HG03135 (cell line): ENCODE data around the gene SPINK13.
"Not testable (repeated sequence)": the region's sequence is repeated elsewhere in the genome, so short reads cannot be mapped to it uniquely, and the experiment has no call there.

Source experiments
- ATAC-seq: cut with Tn5 transposase; IDR thresholded peaks from one replicate; pipeline ENCODE4 v1.9.1; 2021; ENCODE audit warnings: mild to moderate bottlenecking, moderate library complexity; ENCODE audit not compliant: unreplicated experiment

The SPINK13 gene

DNA sequence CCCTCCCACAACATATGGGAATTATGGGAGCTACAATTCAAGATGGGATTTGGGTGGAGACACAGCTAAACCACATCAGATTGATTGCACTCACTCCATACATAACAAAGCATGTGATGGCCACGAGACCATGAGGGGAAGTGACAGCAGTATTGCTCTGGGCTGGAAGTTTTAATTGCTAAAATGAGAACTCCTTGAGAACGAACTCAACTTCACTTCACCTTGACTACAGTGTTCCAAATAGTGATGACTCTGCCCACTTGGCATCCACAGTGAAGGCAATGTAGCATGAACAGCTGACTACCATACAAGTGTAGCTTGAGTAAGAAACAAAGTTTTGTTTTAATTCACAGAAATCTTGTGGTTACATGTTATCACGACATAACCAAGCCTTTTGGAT lies 42.9 kb downstream of the SPINK13 start:
- no peak for ATAC-seq

- no peak for ATAC-seq
These were observed 43.6 kb downstream of the SPINK13 start, which contains the start of gene SPINK7 for GRCh38 chr5:148312153-148312552. SPINK7 (plus strand) TSS chr5:148312423; CDS start chr5:148312484, 61 bp downstream.

DNA sequence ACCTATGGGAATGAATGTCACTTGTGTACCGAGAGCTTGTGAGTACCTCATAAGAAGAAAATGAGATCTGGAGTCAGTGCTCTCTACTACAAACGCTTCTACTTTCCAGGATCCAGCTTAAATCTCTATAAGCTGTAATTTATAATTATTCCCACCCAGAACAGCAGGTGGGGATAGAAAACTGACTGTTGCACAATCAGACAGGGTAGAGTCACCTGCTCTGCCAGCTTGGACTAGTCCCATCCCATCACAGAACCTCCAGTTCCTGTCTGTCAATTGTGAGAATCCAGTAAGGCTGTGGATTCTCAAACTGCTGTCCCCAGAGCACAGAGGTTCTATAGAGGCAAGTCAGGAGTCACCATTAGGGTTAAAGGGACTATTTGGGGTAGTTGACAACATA lies 45.6 kb downstream of the SPINK13 start:
- ATAC-seq: no peak

GRCh38 chr5:148314731-148315130 lies 46.1 kb downstream of the SPINK13 start:
- no peak for ATAC-seq

DNA sequence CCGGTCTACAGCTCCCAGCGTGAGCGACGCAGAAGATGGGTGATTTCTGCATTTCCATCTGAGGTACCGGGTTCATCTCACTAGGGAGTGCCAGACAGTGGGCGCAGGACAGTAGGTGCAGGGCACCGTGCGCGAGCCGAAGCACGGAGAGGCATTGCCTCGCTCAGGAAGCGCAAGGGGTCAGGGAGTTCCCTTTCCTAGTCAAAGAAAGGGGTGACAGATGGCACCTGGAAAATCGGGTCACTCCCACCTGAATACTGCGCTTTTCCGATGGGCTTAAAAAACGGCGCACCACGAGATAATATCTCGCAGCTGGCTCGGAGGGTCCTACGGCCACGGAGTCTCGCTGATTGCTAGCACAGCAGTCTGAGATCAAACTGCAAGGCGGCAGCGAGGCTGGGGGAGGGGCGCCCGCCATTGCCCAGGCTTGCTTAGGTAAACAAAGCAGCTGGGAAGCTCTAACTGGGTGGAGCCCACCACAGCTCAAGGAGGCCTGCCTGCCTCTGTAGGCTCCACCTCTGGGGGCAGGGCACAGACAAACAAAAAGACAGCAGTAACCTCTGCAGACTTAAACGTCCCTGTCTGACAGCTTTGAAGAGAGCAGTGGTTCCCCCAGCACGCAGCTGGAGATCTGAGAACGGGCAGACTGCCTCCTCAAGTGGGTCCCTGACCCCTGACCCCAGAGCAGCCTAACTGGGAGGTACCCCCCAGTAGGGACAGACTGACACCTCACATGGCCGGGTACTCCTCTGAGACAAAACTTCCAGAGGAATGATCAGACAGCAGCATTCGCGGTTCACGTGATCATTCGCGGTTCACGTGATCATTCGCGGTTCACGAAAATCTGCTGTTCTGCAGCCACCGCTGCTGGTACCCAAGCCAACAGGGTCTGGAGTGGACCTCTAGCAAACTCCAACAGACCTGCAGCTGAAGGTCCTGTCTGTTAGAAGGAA lies 51.7 kb downstream of the SPINK13 start:
- ATAC-seq: not testable (repeated sequence)

- no peak for ATAC-seq
These were observed 64.8 kb downstream of the SPINK13 start for GRCh38 chr5:148333262-148333849.

DNA sequence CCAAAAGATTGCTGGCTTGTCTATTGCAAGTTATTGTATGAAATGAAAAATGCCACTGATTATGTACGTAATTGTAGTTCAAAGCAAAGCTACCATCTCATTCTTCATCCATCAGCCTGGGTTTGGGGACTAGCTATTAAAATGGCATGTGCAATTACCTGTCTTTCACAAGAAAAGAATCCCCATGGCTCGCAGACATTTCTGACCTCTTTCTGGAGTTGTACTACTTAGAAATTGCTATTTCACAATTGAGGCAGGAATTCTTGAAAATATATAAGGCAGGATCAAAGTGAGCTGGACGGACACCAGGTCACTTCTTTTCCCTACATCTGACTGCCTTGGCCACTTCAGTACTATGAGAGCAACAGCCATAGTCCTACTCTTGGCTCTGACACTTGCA lies 66.7 kb downstream of the SPINK13 start, which contains the start of gene SPINK9:
TSS of gene SPINK9 (plus strand) at position 301 of the 400 bp plus-strand sequence. CDS start at position 356, 55 bp downstream.
- ATAC-seq: no peak
